CD4-positive, alpha-beta T cell (primary cell): Measurements from ENCODE around the gene KCTD16. TPM values are rescaled to one million over a fixed set of nuclear protein-coding genes. Genes with fewer than 3 reads are reported as not detected.

Experiments
- ATAC-seq: fragments of 200-7000 bp; cut with Tn5 transposase; one replicate; pipeline ENCODE4 v1.10.0; 2022; ENCODE audit warnings: mild to moderate bottlenecking; ENCODE audit not compliant: poor library complexity
- CTCF ChIA-PET: fragments of 350-600 bp; sonication (Branson Sonifier 250); formaldehyde crosslinking; loops from one replicate; lab custom pipeline; 2021; ENCODE audit warnings: antibody characterized with exemption, inconsistent platforms; lab: Charles Lee
- POLR2A ChIA-PET: fragments of 350-600 bp; sonication (Branson Sonifier 250); formaldehyde crosslinking; loops from one replicate; lab custom pipeline; 2021; ENCODE audit warnings: antibody characterized with exemption, inconsistent platforms; lab: Charles Lee
- DNase-seq, 14 experiments: peaks; one replicate each; pipeline ENCODE4 v3.0.0-alpha.2; 2013 to 2020; ENCODE audit warnings: mixed read lengths in 2 of 14
- H3K27ac ChIP-seq, 2 donors: one replicate each; pipeline versions ENCODE4 v1.5.1 to v1.7.0; 2013; ENCODE audit warnings: low read length in 2 of 2, low read depth in 1 of 2, mild to moderate bottlenecking in 1 of 2
- H3K27me3 ChIP-seq, 2 experiments: 1 replicate in 1 of 2; 2 replicates in 1 of 2; pipeline versions ENCODE4 v1.6.1 to v1.7.0; 2013; ENCODE audit warnings: low read length in 2 of 2, control low read depth in 1 of 2, mild to moderate bottlenecking in 1 of 2, moderate library complexity in 1 of 2; ENCODE audit not compliant: insufficient read depth in 2 of 2, control insufficient read depth in 1 of 2
- H3K36me3 ChIP-seq: one replicate; pipeline ENCODE4 v1.6.1; 2013; ENCODE audit warnings: low read length, control low read depth; ENCODE audit not compliant: insufficient read depth
- H3K4me1 ChIP-seq: one replicate; pipeline ENCODE4 v1.6.1; 2013; ENCODE audit warnings: low read length, control low read depth; ENCODE audit not compliant: insufficient read depth
- H3K4me3 ChIP-seq: one replicate; pipeline ENCODE4 v1.5.1; 2013; ENCODE audit warnings: mild to moderate bottlenecking, low read length, moderate library complexity
- H3K9me3 ChIP-seq, 2 experiments: 1 replicate in 1 of 2; 2 replicates in 1 of 2; pipeline versions ENCODE4 v1.6.1 to v1.7.0; 2013; ENCODE audit warnings: low read length in 2 of 2, mild to moderate bottlenecking in 2 of 2, control low read depth in 1 of 2, moderate library complexity in 1 of 2; ENCODE audit not compliant: control insufficient read depth in 1 of 2, insufficient read depth in 1 of 2
- H3K27ac Mint-ChIP-seq: one replicate; pipeline ENCODE4 v1.8.0; 2020; ENCODE audit warnings: mixed read lengths
- H3K27me3 Mint-ChIP-seq: one replicate; pipeline ENCODE4 v1.8.0; 2021; ENCODE audit warnings: mixed read lengths
- H3K36me3 Mint-ChIP-seq: one replicate; pipeline ENCODE4 v1.8.0; 2021; ENCODE audit warnings: low read depth, mixed read lengths
- H3K4me1 Mint-ChIP-seq: one replicate; pipeline ENCODE4 v1.8.0; 2021; ENCODE audit warnings: low read depth, mixed read lengths
- H3K4me3 Mint-ChIP-seq: one replicate; pipeline ENCODE4 v1.8.0; 2020; ENCODE audit warnings: mild to moderate bottlenecking, mixed read lengths
- H3K9me3 Mint-ChIP-seq: one replicate; pipeline ENCODE4 v1.8.0; 2020; ENCODE audit warnings: mixed read lengths
- CTCF ChIP-seq: fragments of 200-600 bp; IDR thresholded peaks from one replicate; pipeline ENCODE4 v1.8.0; 2022; ENCODE audit warnings: antibody characterized with exemption, mild to moderate bottlenecking
- intact Hi-C, 2 experiments: fragments of 100-400 bp; cut with DNase I in 1 of 2; cut with micrococcal nuclease in 1 of 2; formaldehyde crosslinking; loops; one replicate each; pipeline versions ENCODE4 v1.15.1 to v1.9.0; 2023 to 2025; cut with DNase I, micrococcal nuclease
- total RNA-seq, 174 experiments: library from RNA in 2 of 174; stranded (reverse) in 2 of 174; gene quantifications; one replicate each; pipeline ENCODE4 v1.2.3 and lab custom pipeline; 2021 to 2026

KCTD16 gene
- total RNA-seq, 2 experiments from 2014 or later, result not detected

- Histone ChIP-seq H3K4me3 (no peak overlapping the region), H3K4me1 (no peaks in the 10 kb centered on the region), H3K36me3 (no peaks in the 10 kb centered on the region), H3K9me3 (no peaks in the 10 kb centered on the region), H3K27ac (no peak overlapping the region), H3K27me3 (no peaks in the 10 kb centered on the region)
- ATAC-seq, result no peak
- POLR2A ChIA-PET, result no interaction called here
- intact Hi-C loops, result no loop called here
- no peak overlapping the region for H3K27ac Mint-ChIP-seq
- CTCF ChIA-PET, result no interaction called here
- H3K9me3 Mint-ChIP-seq, result peaks cover 2% of the 10 kb centered on the region
- H3K36me3 Mint-ChIP-seq, result no peaks in the 10 kb centered on the region
- no peaks in the 10 kb centered on the region for H3K4me1 Mint-ChIP-seq
- DNase-seq, result no peak
- no peak for TF ChIP-seq CTCF
- H3K27me3 Mint-ChIP-seq, result peaks cover 3% of the 10 kb centered on the region
- no peak overlapping the region for H3K4me3 Mint-ChIP-seq
These were observed 298.4 kb downstream of the KCTD16 start for GRCh38 chr5:144469106-144469505.

DNA sequence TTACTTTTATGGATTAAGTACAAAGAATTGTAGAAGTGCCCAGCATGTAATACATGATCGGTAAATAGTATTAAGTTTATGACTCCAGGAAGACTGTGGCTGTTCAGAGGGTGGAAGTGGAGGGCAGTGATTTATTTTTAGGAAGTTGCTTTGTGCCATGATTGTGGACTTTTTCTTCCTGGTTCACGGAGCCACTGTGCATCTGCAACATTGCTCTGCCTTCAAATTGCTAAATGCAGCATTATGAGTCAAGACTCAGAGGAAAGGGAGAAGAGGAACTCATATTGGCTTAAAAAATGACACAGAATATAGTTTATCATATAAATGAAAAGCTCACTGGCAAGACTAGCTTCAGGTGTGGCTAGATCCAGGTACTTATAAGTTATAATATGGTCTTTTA is 301.5 kb downstream of the KCTD16 start:
- peaks cover 3% of the 10 kb centered on the region for H3K27me3 Mint-ChIP-seq
- intact Hi-C loops, result no loop called here
- H3K4me3 Mint-ChIP-seq, result no peak overlapping the region
- TF ChIP-seq CTCF, result no peak
- ChIA-PET POLR2A (no interaction called here), CTCF (interaction anchor here (1.3 kb wide), 1 partner anchor 15 kb away, joined by 3 read pairs; no protein-coding TSS in a partner anchor)
- no peaks in the 10 kb centered on the region for H3K36me3 ChIP-seq
- no peak overlapping the region for H3K27ac Mint-ChIP-seq
- peaks cover under 1% of the 10 kb centered on the region for H3K9me3 Mint-ChIP-seq
- H3K9me3 ChIP-seq, result no peaks in the 10 kb centered on the region
- H3K4me1 Mint-ChIP-seq, result no peaks in the 10 kb centered on the region
- ATAC-seq, result no peak
- H3K27me3 ChIP-seq, result no peaks in the 10 kb centered on the region
- DNase-seq, result no peak
- H3K36me3 Mint-ChIP-seq, result no peaks in the 10 kb centered on the region
- H3K4me1 ChIP-seq, result no peaks in the 10 kb centered on the region
- H3K4me3 ChIP-seq, result no peak overlapping the region
- H3K27ac ChIP-seq, result no peak overlapping the region

GRCh38 chr5:144473650-144474049 is 303.0 kb downstream of the KCTD16 start:
- Mint-ChIP-seq H3K36me3 (no peaks in the 10 kb centered on the region), H3K27me3 (peaks cover 3% of the 10 kb centered on the region), H3K9me3 (no peaks in the 10 kb centered on the region), H3K4me3 (no peak overlapping the region), H3K27ac (no peak overlapping the region), H3K4me1 (no peaks in the 10 kb centered on the region)
- intact Hi-C loops, result no loop called here
- ATAC-seq, result no peak
- DNase-seq, result no peak
- H3K27ac ChIP-seq, result no peak overlapping the region
- no peak overlapping the region for H3K4me3 ChIP-seq
- H3K36me3 ChIP-seq, result no peaks in the 10 kb centered on the region
- no peak for TF ChIP-seq CTCF
- no peaks in the 10 kb centered on the region for H3K4me1 ChIP-seq
- no peaks in the 10 kb centered on the region for H3K27me3 ChIP-seq
- no peaks in the 10 kb centered on the region for H3K9me3 ChIP-seq
- ChIA-PET POLR2A (no interaction called here), CTCF (no interaction called here)
